SK-N-SH treated with all-trans-retinoic acid at 6 μM for 48 hours (cell line): Measurements from ENCODE around the gene DNAJB8.

Source experiments
- ARNTL ChIP-seq: fragments of 450-650 bp; formaldehyde crosslinking; IDR thresholded peaks from 2 replicates; pipeline ENCODE4 v1.5.0; 2020; ENCODE audit warnings: low read depth, mild to moderate bottlenecking, moderate library complexity, borderline replicate concordance
- BACH2 ChIP-seq: fragments of 250-450 bp; sonication (Bioruptor Pico); IDR thresholded peaks from 2 replicates; pipeline ENCODE4 v1.9.0; 2021; ENCODE audit warnings: mild to moderate bottlenecking, borderline replicate concordance
- CSRNP3 ChIP-seq: fragments of 250-450 bp; sonication (Bioruptor Pico); IDR thresholded peaks from 2 replicates; pipeline ENCODE4 v1.5.1; 2021; ENCODE audit warnings: mild to moderate bottlenecking, moderate library complexity
- GLIS3 ChIP-seq: fragments of 250-450 bp; sonication (Bioruptor Pico); IDR thresholded peaks from 2 replicates; pipeline ENCODE4 v1.5.0; 2020; ENCODE audit warnings: mild to moderate bottlenecking, moderate library complexity
- ISL1 ChIP-seq: fragments of 250-450 bp; sonication (Bioruptor Pico); IDR thresholded peaks from 2 replicates; pipeline ENCODE4 v2.1.2; 2022; ENCODE audit warnings: mild to moderate bottlenecking, moderate library complexity
- OSR1 ChIP-seq: fragments of 250-450 bp; sonication (Bioruptor Pico); IDR thresholded peaks from 2 replicates; pipeline ENCODE4 v1.8.0; 2022; ENCODE audit warnings: moderate library complexity, mild to moderate bottlenecking, inconsistent platforms
- TOX ChIP-seq: fragments of 250-450 bp; sonication (Bioruptor Pico); IDR thresholded peaks from 2 replicates; pipeline ENCODE4 v1.8.0; 2021; ENCODE audit warnings: mild to moderate bottlenecking, moderate library complexity, borderline replicate concordance
- TSHZ2 ChIP-seq: fragments of 250-450 bp; sonication (Bioruptor Pico); IDR thresholded peaks from 2 replicates; pipeline ENCODE4 v1.5.0; 2020; ENCODE audit warnings: mild to moderate bottlenecking, moderate library complexity
- ZFP30 ChIP-seq: fragments of 450-650 bp; formaldehyde crosslinking; IDR thresholded peaks from 2 replicates; pipeline ENCODE4 v1.5.0; 2022; ENCODE audit warnings: mild to moderate bottlenecking, moderate library complexity
- ZNF565 ChIP-seq: fragments of 450-650 bp; formaldehyde crosslinking; conservative IDR thresholded peaks from 2 replicates; pipeline ENCODE4 v1.5.0; 2020; ENCODE audit warnings: low read depth, mild to moderate bottlenecking, moderate library complexity

- no peak for TF ChIP-seq ARNTL (CRISPR knock-in tag)
- TF ChIP-seq TSHZ2 (CRISPR knock-in tag), result no peak
- TF ChIP-seq GLIS3 (CRISPR knock-in tag), result no peak
- no peak for TF ChIP-seq OSR1 (CRISPR knock-in tag)
- no peak for TF ChIP-seq ISL1 (CRISPR knock-in tag)
- no peak for TF ChIP-seq TOX (CRISPR knock-in tag)
- TF ChIP-seq ZFP30, result no peak
- TF ChIP-seq BACH2 (CRISPR knock-in tag), result no peak
- TF ChIP-seq ZNF565 (CRISPR knock-in tag), result no peak
- TF ChIP-seq CSRNP3, result no peak
These were observed 34.3 kb downstream of the DNAJB8 start for GRCh38 chr3:128432301-128432970.
